Psoas muscle (tissue), 8 donors: ENCODE data around the gene ST6GALNAC6. TPM values are rescaled to one million over a fixed set of nuclear protein-coding genes. Genes with fewer than 3 reads are reported as not detected.
A peak's percentile ranks its signal among the peaks of the same experiment; 100 is the strongest.

Experiments used
- ATAC-seq, 4 donors: fragments of 200-7000 bp; cut with Tn5 transposase; one replicate each; pipeline ENCODE4 v1.9.1; 2020; ENCODE audit warnings: moderate library complexity in 3 of 4, mild to moderate bottlenecking in 2 of 4
- DNase-seq, 2 donors: peaks; one replicate each; pipeline ENCODE4 v3.0.0-alpha.2; 2020
- H3K27ac ChIP-seq: fragments of 200-600 bp; one replicate; pipeline ENCODE4 v1.8.0; 2022
- H3K27me3 ChIP-seq, 3 donors: fragments of 200-600 bp in 1 of 3; one replicate each; pipeline versions ENCODE4 v1.6.1 to v1.8.0; 2013 to 2022; ENCODE audit warnings: low read length in 2 of 3, mild to moderate bottlenecking in 2 of 3, moderate library complexity in 1 of 3; ENCODE audit not compliant: insufficient read depth in 3 of 3
- H3K36me3 ChIP-seq, 2 donors: fragments of 200-600 bp in 1 of 2; one replicate each; pipeline versions ENCODE4 v1.6.1 to v1.8.0; 2013 to 2022; ENCODE audit warnings: low read depth in 1 of 2, mild to moderate bottlenecking in 1 of 2, moderate library complexity in 1 of 2; ENCODE audit not compliant: insufficient read depth in 1 of 2
- H3K4me1 ChIP-seq: fragments of 200-600 bp; one replicate; pipeline ENCODE4 v1.8.0; 2022
- H3K4me3 ChIP-seq: fragments of 200-600 bp; one replicate; pipeline ENCODE4 v1.8.0; 2022; ENCODE audit warnings: mild to moderate bottlenecking
- H3K9me3 ChIP-seq: fragments of 200-600 bp; one replicate; pipeline ENCODE4 v1.8.0; 2022
- CTCF ChIP-seq: fragments of 200-600 bp; IDR thresholded peaks from one replicate; pipeline ENCODE4 v1.8.0; 2022; ENCODE audit warnings: antibody characterized with exemption
- WGBS, 3 donors: extraction: QIAGEN DNeasy Blood & Tissue Kit; methylation state at CpG; one replicate each; pipeline versions ENCODE4 v1.1.6 to v1.1.7; 2013; 5-methylcytosine and 5-hydroxymethylcytosine counted together
- intact Hi-C, 2 donors: fragments of 100-400 bp; cut with DNase I; formaldehyde crosslinking; loops; one replicate each; pipeline versions ENCODE4 v1.11.0 to v1.14.2; 2022
- polyA plus RNA-seq, 3 donors: library from polyadenylated mRNA; stranded (reverse); fragments of 200-250 nt; gene quantifications; one replicate each; pipeline ENCODE4 v1.2.3, GENCODE V29; 2013
- total RNA-seq, 4 donors: library from RNA; stranded (reverse); fragmentation: NEBNext Ultra II Directional in 2 of 4; extraction: Animal tissue kit (Norgen Biotek cat#: 25700) in 2 of 4; gene quantifications; one replicate each; pipeline versions ENCODE4 v1.2.1 to v1.2.4, GENCODE V29; 2021 to 2023
- donor health status: healthy with polysubstance abuse.
- donor health status: DM: no; HTN: no; CAD: no; lungs with moderate emphysema.
- donor health status: Bipolar disorder and iron deficiency.
- donor health status: healthy.
- donor health status: DM: yes; HTN: yes; CAD: no.
- donor health status: DM: no; HTN: no; CAD: no.
- donor health status: DM: no; HTN: no; CAD: no.
- donor health status: DM: yes; HTN: yes; CAD: no.

Gene ST6GALNAC6
- total and polyA plus RNA-seq, 7 donors: 18.5 to 35.5 (median 25.0) TPM

DNA sequence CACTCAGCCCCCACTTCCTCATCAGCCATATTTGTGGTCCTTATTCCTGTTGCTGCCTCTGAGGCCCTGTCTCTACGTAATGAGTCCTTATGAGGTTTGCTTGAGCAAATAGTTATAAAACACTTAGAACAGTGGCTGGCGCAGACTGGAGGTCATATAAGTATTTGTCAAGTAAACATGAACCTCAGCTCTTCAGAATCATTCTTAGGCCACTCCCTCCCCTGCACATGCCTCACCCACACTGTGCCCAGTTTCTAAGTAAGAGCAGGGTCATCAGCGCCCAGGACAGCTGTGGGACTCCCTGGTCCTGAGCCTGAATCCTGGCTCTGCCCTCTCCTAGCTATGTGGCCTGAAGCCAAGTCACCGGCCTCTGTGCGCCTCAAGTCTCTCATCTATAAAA, 13.5 kb upstream of the ST6GALNAC6 start:
- DNase-seq: peak in 1 of 2 donors; percentile 41
- H3K36me3 ChIP-seq: peaks cover 0 to 48% of the 10 kb centered on the region in 2 donors
- no peak for TF ChIP-seq CTCF
- no peaks in the 10 kb centered on the region for H3K9me3 ChIP-seq
- whole genome bisulfite sequencing, 3 donors: 79 to 85% (median 80%) methylated on average over 5 of the region's 5 CpGs
- H3K4me3 ChIP-seq: no peak overlapping the region
- H3K27ac ChIP-seq: no peak overlapping the region
- ATAC-seq: no peak
- peaks cover 14% of the 10 kb centered on the region for H3K4me1 ChIP-seq
- intact Hi-C loops: no loop called here
- H3K27me3 ChIP-seq: no peaks in the 10 kb centered on the region

- no peak for TF ChIP-seq CTCF
- Histone ChIP-seq H3K9me3 (no peaks in the 10 kb centered on the region), H3K27me3 (no peaks in the 10 kb centered on the region), H3K4me3 (no peak overlapping the region), H3K27ac (no peak overlapping the region), H3K36me3 (peaks cover 0 to 48% of the 10 kb centered on the region in 2 donors), H3K4me1 (peaks cover 14% of the 10 kb centered on the region)
- 94 to 95% (median 95%) methylated on average over 31 of the region's 31 CpGs for WGBS, 3 donors
- ATAC-seq (no peak), DNase-seq (peak in 1 of 2 donors; percentile 44)
- intact Hi-C loops: no loop called here
Measured at GRCh38 chr9:127912296-127912695, 12.9 kb upstream of the ST6GALNAC6 start.

DNA sequence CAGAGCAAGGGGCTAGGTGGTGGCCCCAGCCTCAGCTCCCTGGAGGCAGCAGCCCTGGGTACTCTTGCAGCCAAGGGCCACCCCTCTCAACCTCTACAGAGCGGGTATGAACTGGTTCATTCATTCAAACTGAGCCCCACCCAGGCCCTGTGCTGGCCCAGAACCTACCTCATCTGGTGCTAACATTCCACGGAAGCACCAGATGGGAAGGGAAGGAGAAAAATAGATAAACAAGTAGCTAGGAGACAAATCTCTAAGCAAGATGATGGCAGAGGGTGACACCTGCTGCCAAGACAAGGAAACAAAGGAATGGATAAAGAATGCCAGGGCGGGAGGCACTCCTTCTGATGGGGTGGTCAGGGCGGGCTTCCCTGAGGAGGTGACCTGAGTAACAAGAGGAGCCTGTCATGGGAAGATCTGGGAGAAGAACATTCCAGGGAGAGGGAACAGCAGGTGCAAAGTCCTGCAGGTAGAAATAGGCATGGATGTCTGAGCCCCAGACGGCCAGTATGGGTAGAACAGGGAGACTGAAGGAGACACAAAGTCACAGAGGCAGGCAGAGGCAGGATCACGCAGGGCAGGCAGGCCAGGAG, 11.3 kb upstream of the ST6GALNAC6 start:
- 74 to 75% (median 75%) methylated on average over 6 of the region's 6 CpGs for WGBS, 3 donors

GRCh38 chr9:127909839-127910273, 10.5 kb upstream of the ST6GALNAC6 start:
- H3K4me3 ChIP-seq: no peak overlapping the region
- ATAC-seq: no peak
- no peak for TF ChIP-seq CTCF
- peaks cover 0 to 48% of the 10 kb centered on the region in 2 donors for H3K36me3 ChIP-seq
- no peaks in the 10 kb centered on the region for H3K9me3 ChIP-seq
- peaks cover under 1% of the 10 kb centered on the region for H3K4me1 ChIP-seq
- intact Hi-C loops: no loop called here
- no peak overlapping the region for H3K27ac ChIP-seq
- 88 to 94% (median 89%) methylated on average over 17 of the region's 17 CpGs for WGBS, 3 donors
- DNase-seq: peak in 1 of 2 donors; percentile 38
- no peaks in the 10 kb centered on the region for H3K27me3 ChIP-seq

More for the DNA sequence above, 11.3 kb upstream of the ST6GALNAC6 start:
- DNase-seq (peak in 1 of 2 donors; percentile 46), ATAC-seq (no peak)
- Histone ChIP-seq H3K9me3 (no peaks in the 10 kb centered on the region), H3K4me3 (no peak overlapping the region), H3K4me1 (peaks cover 8% of the 10 kb centered on the region), H3K27me3 (no peaks in the 10 kb centered on the region), H3K36me3 (peaks cover 0 to 48% of the 10 kb centered on the region in 2 donors), H3K27ac (peak overlapping the region; percentile 50)
- intact Hi-C loops: no loop called here
- TF ChIP-seq CTCF: no peak

DNA sequence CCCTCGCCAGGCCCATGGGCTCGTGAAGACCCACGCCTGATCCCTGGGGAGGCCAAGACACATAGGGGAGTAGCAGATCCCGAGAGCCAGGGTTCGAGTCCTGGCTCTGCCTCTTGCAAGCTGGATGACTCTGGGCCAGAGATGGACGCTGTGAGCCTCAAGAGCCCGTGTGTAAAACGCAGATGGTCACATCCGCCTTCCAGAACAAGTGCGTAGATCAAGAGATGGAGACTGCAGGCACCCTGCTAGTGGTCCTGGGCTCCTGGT, 9.2 kb upstream of the ST6GALNAC6 start:
- no peak for TF ChIP-seq CTCF
- H3K36me3 ChIP-seq: peaks cover 0 to 43% of the 10 kb centered on the region in 2 donors
- no peak for DNase-seq
- intact Hi-C loops: no loop called here
- WGBS, 3 donors: 95 to 97% (median 95%) methylated on average over 10 of the region's 10 CpGs
- no peaks in the 10 kb centered on the region for H3K27me3 ChIP-seq
- H3K4me1 ChIP-seq: peaks cover 6% of the 10 kb centered on the region
- ATAC-seq: no peak
- H3K9me3 ChIP-seq: no peaks in the 10 kb centered on the region
- no peak overlapping the region for H3K4me3 ChIP-seq
- H3K27ac ChIP-seq: no peak overlapping the region
